T-cell (primary cell): ENCODE measurements around the gene NDUFV1. TPM values are rescaled to one million over a fixed set of nuclear protein-coding genes. Genes with fewer than 3 reads are reported as not detected.
A peak's percentile ranks its signal among the peaks of the same experiment; 100 is the strongest.
"Not testable (repeated sequence)": the region's sequence is repeated elsewhere in the genome, so short reads cannot be mapped to it uniquely, and the experiment has no call there.

Source experiments
- ATAC-seq, 4 experiments: fragments of 200-7000 bp in 3 of 4; fragments of 150-1000 bp in 1 of 4; cut with Tn5 transposase; replicated peaks in 1 of 4; 1 replicate in 3 of 4; 2 replicates in 1 of 4; pipeline ENCODE4 v1.10.0; 2021; ENCODE audit warnings: moderate library complexity in 3 of 4, mild to moderate bottlenecking in 2 of 4, moderate number of reproducible peaks in 1 of 4
- CTCF ChIA-PET, 2 donors: fragments of 300-600 bp; sonication (Branson Sonifier 250); formaldehyde crosslinking; loops; one replicate each; lab custom pipeline; 2022; ENCODE audit warnings: antibody characterized with exemption in 2 of 2; lab: Charles Lee
- POLR2A ChIA-PET, 2 donors: fragments of 300-600 bp; sonication (Branson Sonifier 250); formaldehyde crosslinking; loops; one replicate each; lab custom pipeline; 2022; ENCODE audit warnings: antibody characterized with exemption in 2 of 2; lab: Charles Lee
- DNase-seq, 35 experiments: peaks; one replicate each; pipeline versions ENCODE4 v3.0.0 to v3.0.0-alpha.2; 2013 to 2023
- H3K27ac ChIP-seq: one replicate; pipeline ENCODE4 v1.5.1; 2013; ENCODE audit warnings: low read length
- H3K27me3 ChIP-seq, 2 experiments: replicated peaks in 1 of 2; 1 replicate in 1 of 2; 2 replicates in 1 of 2; pipeline versions ENCODE4 v1.6.1 to v1.7.0; 2013; ENCODE audit warnings: low read length in 1 of 2, mixed read lengths in 1 of 2; ENCODE audit not compliant: control insufficient read depth in 2 of 2, insufficient read depth in 2 of 2; ENCODE audit errors: extremely low read depth in 1 of 2
- H3K36me3 ChIP-seq, 2 donors: 1 replicate in 1 of 2; 2 replicates in 1 of 2; pipeline versions ENCODE4 v1.6.1 to v1.7.0; 2013; ENCODE audit warnings: low read length in 1 of 2; ENCODE audit not compliant: control insufficient read depth in 2 of 2, insufficient read depth in 1 of 2; ENCODE audit errors: extremely low read depth in 1 of 2
- H3K4me1 ChIP-seq, 2 experiments: 1 replicate in 1 of 2; 2 replicates in 1 of 2; pipeline versions ENCODE4 v1.6.1 to v1.7.0; 2013; ENCODE audit warnings: low read length in 2 of 2, mixed read lengths in 1 of 2; ENCODE audit not compliant: insufficient read depth in 2 of 2, control insufficient read depth in 1 of 2; ENCODE audit errors: extremely low read depth in 1 of 2
- H3K4me3 ChIP-seq, 2 donors: 1 replicate in 1 of 2; 2 replicates in 1 of 2; pipeline versions ENCODE4 v1.5.1 to v1.7.0; 2013; ENCODE audit warnings: mild to moderate bottlenecking in 2 of 2, low read length in 1 of 2, moderate library complexity in 1 of 2; ENCODE audit not compliant: control insufficient read depth in 1 of 2; ENCODE audit errors: extremely low read depth in 1 of 2
- H3K9me3 ChIP-seq: 2 replicates; pipeline ENCODE4 v1.7.0; 2013
- H3K27ac Mint-ChIP-seq, 2 donors: one replicate each; pipeline ENCODE4 v1.8.0; 2020 to 2021; ENCODE audit warnings: mild to moderate bottlenecking in 2 of 2, mixed read lengths in 2 of 2
- H3K27me3 Mint-ChIP-seq, 2 donors: one replicate each; pipeline ENCODE4 v1.8.0; 2021 to 2022; ENCODE audit warnings: mixed read lengths in 2 of 2
- H3K36me3 Mint-ChIP-seq: one replicate; pipeline ENCODE4 v1.8.0; 2021; ENCODE audit warnings: mixed read lengths
- H3K4me1 Mint-ChIP-seq, 3 donors: one replicate each; pipeline ENCODE4 v1.8.0; 2020 to 2022; ENCODE audit warnings: mixed read lengths in 3 of 3, mild to moderate bottlenecking in 1 of 3
- H3K4me3 Mint-ChIP-seq, 3 donors: one replicate each; pipeline ENCODE4 v1.8.0; 2020 to 2022; ENCODE audit warnings: mild to moderate bottlenecking in 3 of 3, mixed read lengths in 3 of 3, moderate library complexity in 3 of 3
- H3K9me3 Mint-ChIP-seq, 3 donors: one replicate each; pipeline ENCODE4 v1.8.0; 2020 to 2022; ENCODE audit warnings: mixed read lengths in 3 of 3
- WGBS: methylation state at CpG from one replicate; pipeline ENCODE4 v1.1.5; 2013; ENCODE audit warnings: missing lambda C conversion rate; ENCODE audit not compliant: insufficient coverage; 5-methylcytosine and 5-hydroxymethylcytosine counted together
- total RNA-seq, 35 experiments: library from RNA in 6 of 35; stranded (reverse) in 6 of 35; fragments of 120-200 nt in 1 of 35; gene quantifications; one replicate each; pipeline versions ENCODE4 v1.2.1 to v1.2.4 and lab custom pipeline; 2013 to 2026

The NDUFV1 gene
- total RNA-seq (100 to 1,000 TPM; 199 to 250 (median 238) TPM), total RNA-seq (lab: John Stamatoyannopoulos, UW) (61.7 to 238 (median 126) reads per million in 29 experiments)
- total RNA-seq (2013): 163 TPM

DNA sequence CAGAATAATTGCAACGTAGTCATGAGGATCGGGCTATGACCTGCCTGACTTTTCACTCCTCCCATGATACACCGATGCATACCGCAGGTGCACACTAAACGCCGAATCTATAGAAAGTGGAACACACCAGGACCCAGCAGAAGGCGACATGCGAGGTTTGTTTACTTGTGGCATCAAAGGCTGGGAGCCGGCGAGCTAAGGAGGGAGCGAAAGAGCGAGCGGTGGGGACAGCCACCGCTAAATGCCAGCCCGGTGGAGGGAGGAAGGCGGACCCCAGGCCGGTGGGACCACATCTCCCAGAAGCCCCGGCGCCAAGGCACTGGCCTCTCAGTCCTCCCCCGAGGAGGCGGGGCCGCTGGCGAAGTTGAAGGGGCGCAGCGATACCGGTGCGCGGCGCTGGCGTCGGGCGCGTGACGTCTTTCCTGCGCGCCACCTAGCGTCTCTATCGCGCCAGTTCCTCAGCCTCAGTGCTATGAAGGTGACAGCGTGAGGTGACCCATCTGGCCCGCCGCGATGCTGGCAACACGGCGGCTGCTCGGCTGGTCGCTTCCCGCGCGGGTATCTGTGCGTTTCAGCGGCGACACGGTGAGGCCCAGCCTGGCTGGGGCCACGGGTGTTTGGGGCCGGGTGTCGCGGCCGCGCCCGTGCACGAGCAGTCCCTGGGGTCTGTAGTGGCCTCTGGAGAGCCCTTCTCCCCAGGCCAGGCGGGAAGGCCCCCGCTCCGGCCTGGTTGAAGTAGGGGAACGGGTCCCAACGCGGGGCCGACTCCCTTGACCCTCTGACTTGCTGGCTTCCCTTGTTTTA, at the start of gene NDUFV1:
TSS of gene NDUFV1 (plus strand) at position 445 of the 804 bp plus-strand sequence. CDS start at position 514, 69 bp downstream.
- Histone ChIP-seq H3K36me3 (peaks cover 12 to 33% of the 10 kb centered on the region in 2 donors), H3K4me1 (peaks cover 7 to 25% of the 10 kb centered on the region in 2 experiments), H3K27ac (peak within 1 kb of the TSS; percentile 48), H3K27me3 (peaks cover 0 to 5% of the 10 kb centered on the region in 2 experiments), H3K4me3 (peak within 1 kb of the TSS; percentile 86 to 88), H3K9me3 (no peaks in the 10 kb centered on the region)
- ATAC-seq: peak; percentile 99 to 100 (median 100)
- ChIA-PET POLR2A (no interaction called here), CTCF (no interaction called here)
- Mint-ChIP-seq H3K4me1 (peaks cover 12 to 27% (median 17%) of the 10 kb centered on the region in 3 donors), H3K36me3 (peaks cover 20% of the 10 kb centered on the region), H3K4me3 (peak within 1 kb of the TSS; percentile 77 to 86 (median 84)), H3K27ac (peak within 1 kb of the TSS; percentile 68 to 86), H3K27me3 (peaks cover 4 to 10% of the 10 kb centered on the region in 2 donors), H3K9me3 (no peaks in the 10 kb centered on the region)
- under 1% methylated on average over 69 of the region's 69 CpGs for WGBS
- peak; percentile 90 to 98 (median 96) for DNase-seq

DNA sequence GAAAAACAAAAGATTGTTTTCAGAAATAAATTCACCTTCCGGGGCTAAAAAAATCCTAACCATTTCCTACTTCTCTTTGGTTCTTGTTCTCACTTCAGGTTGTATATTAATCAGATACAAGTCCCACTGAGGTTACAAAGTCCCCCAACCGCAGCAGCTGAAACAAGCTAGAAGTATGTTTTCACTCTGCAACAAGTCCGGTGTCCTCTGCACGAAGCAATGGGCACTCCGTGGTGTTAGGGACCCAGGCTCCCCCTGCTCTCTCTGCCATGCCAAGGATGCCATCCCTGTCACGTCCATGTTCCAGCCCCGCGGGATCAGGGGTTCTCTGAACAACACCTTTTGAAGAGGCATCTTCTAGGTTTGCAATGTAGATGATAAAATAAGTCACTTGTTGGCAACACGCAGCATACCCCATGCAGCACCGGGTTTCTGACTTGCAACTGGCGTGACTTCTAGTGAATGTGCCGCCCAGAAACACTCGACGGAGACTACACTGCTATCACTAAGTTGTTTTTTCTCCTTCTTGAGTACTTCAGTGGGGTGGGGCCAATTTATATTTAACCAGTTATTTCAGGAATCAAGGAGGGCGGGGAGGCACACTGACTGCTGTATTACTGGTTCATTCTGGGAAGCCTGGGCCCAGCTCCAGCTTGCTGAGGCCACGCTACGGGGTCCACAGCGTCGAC, 48.5 kb upstream of the NDUFV1 start:
- no peaks in the 10 kb centered on the region for H3K9me3 ChIP-seq
- no peak overlapping the region for H3K4me3 ChIP-seq
- no peak overlapping the region for H3K27ac Mint-ChIP-seq
- H3K4me3 Mint-ChIP-seq: no peak overlapping the region
- ChIA-PET POLR2A (no interaction called here), CTCF (no interaction called here)
- no peak overlapping the region for H3K27ac ChIP-seq
- peaks cover 0 to 4% of the 10 kb centered on the region in 2 experiments for H3K4me1 ChIP-seq
- DNase-seq (no peak), ATAC-seq (no peak)
- WGBS: 95% methylated on average over 11 of the region's 19 CpGs
- no peaks in the 10 kb centered on the region for H3K36me3 Mint-ChIP-seq
- H3K27me3 ChIP-seq: peaks cover 0 to 25% of the 10 kb centered on the region in 2 experiments
- peaks cover 0 to 3% (median 1%) of the 10 kb centered on the region in 3 donors for H3K4me1 Mint-ChIP-seq
- H3K27me3 Mint-ChIP-seq: peaks cover 0 to 7% of the 10 kb centered on the region in 2 donors
- no peaks in the 10 kb centered on the region for H3K9me3 Mint-ChIP-seq
- H3K36me3 ChIP-seq: no peaks in the 10 kb centered on the region

GRCh38 chr11:67561971-67562619, 44.6 kb upstream of the NDUFV1 start:
- H3K4me1 ChIP-seq: peaks cover 0 to 4% of the 10 kb centered on the region in 2 experiments
- Mint-ChIP-seq H3K4me1 (peaks cover 0 to 3% (median 1%) of the 10 kb centered on the region in 3 donors), H3K4me3 (no peak overlapping the region), H3K36me3 (no peaks in the 10 kb centered on the region), H3K27me3 (peaks cover 4 to 10% of the 10 kb centered on the region in 2 donors), H3K27ac (peak overlapping the region in 1 of 2 donors; percentile 1), H3K9me3 (no peaks in the 10 kb centered on the region)
- peaks cover 0 to 28% of the 10 kb centered on the region in 2 experiments for H3K27me3 ChIP-seq
- H3K4me3 ChIP-seq: no peak overlapping the region
- H3K27ac ChIP-seq: no peak overlapping the region
- H3K9me3 ChIP-seq: no peaks in the 10 kb centered on the region
- 38% methylated on average over 7 of the region's 10 CpGs for WGBS
- ATAC-seq: no peak
- no peaks in the 10 kb centered on the region for H3K36me3 ChIP-seq
- DNase-seq: no peak
- ChIA-PET POLR2A (interaction anchor here in 1 of 2 donors (0.6 kb wide), 1 partner anchor 218 kb away, joined by 7 read pairs; no protein-coding TSS in a partner anchor), CTCF (no interaction called here)

DNA sequence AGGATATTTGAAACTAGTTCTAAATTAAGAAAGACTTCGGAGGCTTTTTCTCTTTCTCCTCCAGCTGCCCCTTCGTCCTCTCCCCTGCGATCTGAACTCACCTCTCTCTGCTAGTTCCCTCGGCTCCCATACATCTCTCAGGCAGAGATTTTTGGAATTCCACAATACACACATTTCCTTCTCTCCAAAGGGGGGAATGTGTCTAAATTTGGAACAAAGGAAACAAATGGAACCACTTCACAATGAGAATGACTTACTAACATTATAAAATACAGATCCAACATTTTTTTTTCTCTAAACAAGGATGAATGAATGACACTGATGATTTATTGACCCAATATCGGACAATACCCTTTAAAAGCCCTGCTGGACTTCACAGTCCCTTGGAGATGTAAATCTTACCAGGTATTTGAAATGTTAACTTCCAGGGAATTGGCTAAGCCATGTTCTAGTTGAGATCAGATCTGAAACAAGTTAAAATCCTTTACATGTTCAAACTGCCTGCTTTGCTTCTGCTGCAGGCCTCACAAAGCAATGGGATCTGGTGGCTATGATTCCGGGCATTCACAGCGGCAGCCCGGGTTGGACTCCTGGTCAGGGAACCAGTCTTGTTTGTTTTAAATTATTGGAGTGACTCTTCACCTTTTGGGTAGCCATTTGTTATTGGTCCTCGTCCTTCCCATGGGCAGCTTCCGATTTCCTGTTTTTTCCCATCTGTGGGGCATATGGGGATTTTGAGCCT, 43.6 kb upstream of the NDUFV1 start:
- no peak for ATAC-seq
- H3K36me3 Mint-ChIP-seq: no peaks in the 10 kb centered on the region
- no peak overlapping the region for H3K27ac Mint-ChIP-seq
- Histone ChIP-seq H3K27me3 (peaks cover 0 to 27% of the 10 kb centered on the region in 2 experiments), H3K4me3 (no peak overlapping the region), H3K9me3 (no peaks in the 10 kb centered on the region), H3K27ac (no peak overlapping the region), H3K36me3 (no peaks in the 10 kb centered on the region), H3K4me1 (peaks cover 0 to 4% of the 10 kb centered on the region in 2 experiments)
- H3K9me3 Mint-ChIP-seq: no peaks in the 10 kb centered on the region
- ChIA-PET POLR2A (no interaction called here), CTCF (no interaction called here)
- DNase-seq: no peak
- H3K4me1 Mint-ChIP-seq: peaks cover 0 to 3% (median 1%) of the 10 kb centered on the region in 3 donors
- no peak overlapping the region for H3K4me3 Mint-ChIP-seq
- peaks cover 4 to 10% of the 10 kb centered on the region in 2 donors for H3K27me3 Mint-ChIP-seq
- WGBS: 96% methylated on average over 5 of the region's 10 CpGs

- POLR2A ChIA-PET, H3K36me3 Mint-ChIP-seq, H3K9me3 Mint-ChIP-seq: not testable (repeated sequence)
Observed at GRCh38 chr11:67563705-67564114, 43.0 kb upstream of the NDUFV1 start.

More at GRCh38 chr11:67563705-67564114, 43.0 kb upstream of the NDUFV1 start:
- H3K4me3 ChIP-seq, H3K4me1 ChIP-seq, H3K9me3 ChIP-seq, H3K27ac ChIP-seq, DNase-seq, H3K36me3 ChIP-seq, H3K4me1 Mint-ChIP-seq, H3K27me3 Mint-ChIP-seq, ATAC-seq, H3K4me3 Mint-ChIP-seq, H3K27ac Mint-ChIP-seq, CTCF ChIA-PET: not testable (repeated sequence)
- peaks cover 0 to 22% of the 10 kb centered on the region in 2 experiments for H3K27me3 ChIP-seq
- 91% methylated on average over 4 of the region's 11 CpGs for WGBS
